PC-3 (cell line): Measurements from ENCODE around the gene IGFBP7.

Experiments used
- EZH2 ChIP-seq: fragments of 300-600 bp; sonication (generic); IDR thresholded peaks from one replicate; pipeline ENCODE4 v1.6.1; 2017; ENCODE audit warnings: antibody characterized with exemption, mild to moderate bottlenecking, low read length; ENCODE audit not compliant: unreplicated experiment
- TF ChIP-seq, protein P1 (sequence below): fragments of 300-600 bp; sonication (generic); conservative IDR thresholded peaks from 2 replicates; pipeline ENCODE4 v1.5.1; 2017; ENCODE audit warnings: antibody characterized with exemption, low read depth, mild to moderate bottlenecking, low read length

DNA sequence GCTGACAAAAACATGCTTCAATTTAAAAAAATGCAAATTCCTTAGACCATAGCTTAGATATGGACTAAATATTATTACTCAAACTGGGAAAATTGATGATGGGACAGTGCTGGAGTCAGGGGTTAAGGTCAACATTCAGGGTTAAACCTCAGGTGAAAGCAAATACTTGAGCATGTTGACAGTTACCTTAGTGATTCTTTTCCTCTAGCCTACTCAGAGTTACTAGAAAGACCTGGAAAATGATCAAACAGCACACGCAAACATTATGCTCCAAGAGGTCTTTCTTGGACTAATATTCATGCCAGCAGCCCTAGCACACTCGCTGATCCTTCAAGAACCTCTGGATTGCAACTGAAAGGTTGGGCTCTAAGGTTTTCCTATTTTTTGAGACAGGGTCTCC is 10.8 kb downstream of the IGFBP7 start:
- TF ChIP-seq, protein P1, sequence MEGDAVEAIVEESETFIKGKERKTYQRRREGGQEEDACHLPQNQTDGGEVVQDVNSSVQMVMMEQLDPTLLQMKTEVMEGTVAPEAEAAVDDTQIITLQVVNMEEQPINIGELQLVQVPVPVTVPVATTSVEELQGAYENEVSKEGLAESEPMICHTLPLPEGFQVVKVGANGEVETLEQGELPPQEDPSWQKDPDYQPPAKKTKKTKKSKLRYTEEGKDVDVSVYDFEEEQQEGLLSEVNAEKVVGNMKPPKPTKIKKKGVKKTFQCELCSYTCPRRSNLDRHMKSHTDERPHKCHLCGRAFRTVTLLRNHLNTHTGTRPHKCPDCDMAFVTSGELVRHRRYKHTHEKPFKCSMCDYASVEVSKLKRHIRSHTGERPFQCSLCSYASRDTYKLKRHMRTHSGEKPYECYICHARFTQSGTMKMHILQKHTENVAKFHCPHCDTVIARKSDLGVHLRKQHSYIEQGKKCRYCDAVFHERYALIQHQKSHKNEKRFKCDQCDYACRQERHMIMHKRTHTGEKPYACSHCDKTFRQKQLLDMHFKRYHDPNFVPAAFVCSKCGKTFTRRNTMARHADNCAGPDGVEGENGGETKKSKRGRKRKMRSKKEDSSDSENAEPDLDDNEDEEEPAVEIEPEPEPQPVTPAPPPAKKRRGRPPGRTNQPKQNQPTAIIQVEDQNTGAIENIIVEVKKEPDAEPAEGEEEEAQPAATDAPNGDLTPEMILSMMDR = no peak
- no peak for TF ChIP-seq EZH2
